Lower leg skin (tissue), 4 donors: ENCODE measurements around the gene PDE6H. TPM values are rescaled to one million over a fixed set of nuclear protein-coding genes. Genes with fewer than 3 reads are reported as not detected.

Experiments
- DNase-seq, 2 donors: peaks; one replicate each; pipeline ENCODE4 v3.0.0-alpha.2; 2019; ENCODE audit warnings: low spot score in 2 of 2
- H3K4me3 ChIP-seq: fragments of 200-600 bp; sonication (generic); 2 replicates; pipeline ENCODE4 v1.5.1; 2017; ENCODE audit warnings: mild to moderate bottlenecking, low read depth; ENCODE audit not compliant: poor library complexity, severe bottlenecking
- CTCF ChIP-seq, 3 donors: fragments of 450-650 bp; IDR thresholded peaks; one replicate each; pipeline ENCODE4 v1.5.1; 2016; ENCODE audit warnings: antibody characterized with exemption in 3 of 3, mild to moderate bottlenecking in 3 of 3, moderate library complexity in 2 of 3
- POLR2A ChIP-seq, 2 donors: fragments of 450-650 bp; IDR thresholded peaks; one replicate each; pipeline ENCODE4 v1.6.1; 2016 to 2017; ENCODE audit warnings: antibody characterized with exemption in 2 of 2, mild to moderate bottlenecking in 1 of 2, moderate library complexity in 1 of 2
- WGBS, 2 donors: methylation state at CpG; one replicate each; pipeline ENCODE4 v1.1.5; 2018; 5-methylcytosine and 5-hydroxymethylcytosine counted together
- intact Hi-C: fragments of 100-400 bp; cut with DNase I; formaldehyde crosslinking; loops from one replicate; pipeline ENCODE4 v1.15.0; 2023; ENCODE audit warnings: low total_unique reads
- total RNA-seq, 4 donors: library from RNA; depleted of rRNA; stranded (reverse); fragments of >200 nt; gene quantifications; one replicate each; pipeline ENCODE4 v1.1.0, GENCODE V29; 2016

The PDE6H gene
- total RNA-seq, 4 donors from 2014 or later = not detected

- no peak for DNase-seq
- no peak overlapping the region for H3K4me3 ChIP-seq
- no peak for TF ChIP-seq POLR2A (IDR thresholded peaks at IDR 0.05)
- TF ChIP-seq CTCF (IDR thresholded peaks at IDR 0.05) = no peak
- intact Hi-C loops = no loop called here
Observed at GRCh38 chr12:15005064-15005463, 32.2 kb downstream of the PDE6H start.

- DNase-seq = no peak
- 46 to 50% methylated on average over 3 of the region's 3 CpGs for WGBS, 2 donors
- TF ChIP-seq POLR2A (IDR thresholded peaks at IDR 0.05) (no peak), CTCF (IDR thresholded peaks at IDR 0.05) (no peak)
- intact Hi-C loops = no loop called here
- no peak overlapping the region for H3K4me3 ChIP-seq
Observed at GRCh38 chr12:15007551-15007950, 34.7 kb downstream of the PDE6H start.

DNA sequence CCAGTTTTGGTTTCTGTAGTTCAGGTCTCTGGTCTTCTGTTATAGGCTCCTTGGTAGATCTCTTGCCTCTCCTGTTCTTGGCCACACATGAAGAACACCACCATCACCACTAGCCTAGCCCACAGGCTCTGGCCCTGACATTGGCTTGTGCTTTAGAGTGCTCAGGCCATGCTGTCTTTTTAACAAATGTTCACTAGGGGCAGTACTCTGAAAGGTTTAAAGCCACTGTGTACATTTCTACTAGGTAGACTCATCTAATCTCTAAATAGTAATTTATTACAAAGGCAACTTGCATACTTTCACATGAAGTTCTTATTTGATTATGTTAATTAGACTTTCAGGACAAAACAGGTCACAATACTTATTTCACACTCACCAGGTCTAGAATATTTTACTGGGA is 38.3 kb downstream of the PDE6H start:
- TF ChIP-seq CTCF (IDR thresholded peaks at IDR 0.05) (no peak), POLR2A (IDR thresholded peaks at IDR 0.05) (no peak)
- no peak overlapping the region for H3K4me3 ChIP-seq
- intact Hi-C loops = no loop called here
- DNase-seq = no peak

DNA sequence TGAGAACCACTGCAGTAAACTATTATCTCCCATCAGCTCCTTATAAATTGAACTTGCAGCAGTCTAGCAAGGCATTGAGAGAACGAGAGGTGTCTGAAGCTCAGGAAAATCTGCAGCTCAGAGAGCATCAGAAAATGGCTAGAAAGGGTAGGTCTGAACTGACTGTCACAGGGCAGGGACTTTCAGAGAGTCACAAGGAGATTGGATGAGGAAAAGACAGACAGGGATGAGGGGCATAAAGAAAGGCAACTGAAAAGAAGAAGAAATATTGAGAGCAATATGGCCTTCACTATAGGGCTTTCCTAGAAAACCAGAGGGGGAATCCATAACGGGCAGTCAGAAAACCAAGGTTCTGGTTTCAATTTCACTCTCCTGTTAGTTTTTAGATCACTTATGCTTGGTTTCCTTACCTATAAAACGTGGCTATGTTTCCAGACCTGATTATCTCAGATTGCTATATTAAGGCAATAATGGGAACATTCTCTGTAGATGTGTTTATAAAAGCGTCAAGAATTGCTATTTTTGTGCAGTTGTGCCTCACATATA is 40.9 kb downstream of the PDE6H start:
- intact Hi-C loops = no loop called here
- DNase-seq = no peak
- TF ChIP-seq POLR2A (IDR thresholded peaks at IDR 0.05) = no peak
- TF ChIP-seq CTCF (IDR thresholded peaks at IDR 0.05) = no peak
- no peak overlapping the region for H3K4me3 ChIP-seq
- WGBS, 2 donors = 61 to 79% methylated on average over 4 of the region's 4 CpGs

DNA sequence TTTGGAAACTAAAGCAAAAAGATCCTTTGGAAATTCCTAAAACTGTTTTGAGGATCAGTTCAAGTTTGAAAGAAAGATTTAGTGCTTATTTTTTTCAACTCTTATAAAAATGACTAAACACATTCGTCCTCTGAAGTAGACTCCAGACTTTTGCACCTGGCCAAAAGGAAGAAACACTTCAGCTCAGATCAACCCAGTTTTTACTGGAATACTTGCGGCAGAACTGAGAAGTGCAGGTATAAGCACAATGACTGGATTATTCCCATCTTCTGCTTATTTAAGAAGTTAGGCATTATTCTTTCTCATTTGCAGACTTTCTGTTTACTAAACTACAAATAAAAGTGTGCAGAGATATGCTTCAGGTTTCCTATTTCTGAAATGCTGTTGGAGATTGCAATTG is 41.9 kb downstream of the PDE6H start:
- WGBS, 2 donors = 63 to 72% methylated on average over 2 of the region's 2 CpGs
- intact Hi-C loops = no loop called here
- TF ChIP-seq CTCF (IDR thresholded peaks at IDR 0.05) = no peak
- TF ChIP-seq POLR2A (IDR thresholded peaks at IDR 0.05) = no peak

DNA sequence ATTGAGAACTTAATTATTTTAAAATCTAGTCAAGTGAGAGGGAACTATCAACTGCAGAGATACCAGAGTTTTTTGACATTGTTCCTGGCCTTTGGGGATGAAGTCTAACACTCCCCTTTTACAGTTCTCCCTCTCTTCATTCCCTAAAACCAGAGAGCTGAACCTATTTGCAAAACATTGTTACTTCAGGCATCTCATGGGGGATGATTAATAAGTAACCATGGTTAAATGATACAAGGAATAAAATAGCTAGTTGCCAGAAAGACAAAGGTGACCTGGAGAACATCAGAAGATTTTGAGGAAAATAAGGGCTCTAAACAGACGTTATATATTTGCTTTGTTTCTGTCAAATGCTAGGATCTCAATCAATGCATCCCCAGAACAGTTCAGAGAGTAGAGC is 42.3 kb downstream of the PDE6H start:
- DNase-seq = no peak
- intact Hi-C loops = no loop called here
- no peak overlapping the region for H3K4me3 ChIP-seq
- 61 to 71% methylated on average over 1 of the region's 1 CpG for WGBS, 2 donors
- TF ChIP-seq CTCF (IDR thresholded peaks at IDR 0.05) = no peak
- no peak for TF ChIP-seq POLR2A (IDR thresholded peaks at IDR 0.05)

More for the DNA sequence above, 41.9 kb downstream of the PDE6H start:
- DNase-seq = no peak
- H3K4me3 ChIP-seq = no peak overlapping the region
